DMS79 (cell line): ENCODE data around the gene ADTRP.

Experiments used
- DNase-seq: peaks from one replicate; lab custom pipeline; 2025; lab: John Stamatoyannopoulos, UW

The ADTRP gene

GRCh38 chr6:11722805-11723631 lies 55.6 kb downstream of the ADTRP start:
- DNase-seq, result no peak

- no peak for DNase-seq
These were observed 56.4 kb downstream of the ADTRP start for GRCh38 chr6:11722220-11722619.

DNA sequence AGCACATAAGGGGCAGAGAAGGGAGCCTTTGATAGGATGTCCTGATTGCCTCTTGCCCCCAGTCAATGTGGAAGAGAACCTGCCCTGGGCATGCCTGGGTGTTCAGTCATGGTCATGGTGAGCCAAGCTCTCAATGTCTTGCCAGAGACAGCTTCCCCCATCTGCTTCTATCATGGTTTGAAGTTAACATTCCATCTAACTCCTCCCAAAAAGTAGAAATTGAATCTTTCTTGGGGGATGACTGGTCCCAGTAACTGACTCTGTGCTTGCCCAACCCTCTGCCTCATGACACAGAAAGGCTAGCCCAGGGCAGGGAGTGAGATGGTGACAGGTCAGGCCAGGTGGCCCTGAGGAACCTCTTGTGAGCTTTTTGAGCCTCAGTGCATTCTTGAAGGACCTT lies 60.1 kb downstream of the ADTRP start:
- DNase-seq, result no peak

DNA sequence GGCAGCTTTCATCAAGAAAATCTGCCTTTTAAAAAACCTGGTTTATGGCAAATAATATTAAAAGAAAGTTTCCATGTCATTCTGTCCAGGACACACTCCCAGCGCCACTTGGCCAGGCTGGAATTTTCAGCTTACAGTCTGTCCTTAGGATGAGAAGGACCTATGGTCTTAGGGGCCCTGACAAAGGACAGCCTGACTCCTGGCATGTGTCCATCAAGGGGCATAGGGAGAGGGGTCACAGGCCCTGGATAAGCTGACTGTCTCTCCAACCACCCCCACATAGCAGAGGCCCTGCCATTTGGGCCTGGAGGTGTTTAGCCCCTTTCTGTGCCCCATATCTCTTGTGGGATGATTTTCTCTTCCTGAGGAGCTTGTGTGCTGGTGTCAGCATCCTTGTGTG lies 60.6 kb downstream of the ADTRP start:
- DNase-seq, result no peak

DNA sequence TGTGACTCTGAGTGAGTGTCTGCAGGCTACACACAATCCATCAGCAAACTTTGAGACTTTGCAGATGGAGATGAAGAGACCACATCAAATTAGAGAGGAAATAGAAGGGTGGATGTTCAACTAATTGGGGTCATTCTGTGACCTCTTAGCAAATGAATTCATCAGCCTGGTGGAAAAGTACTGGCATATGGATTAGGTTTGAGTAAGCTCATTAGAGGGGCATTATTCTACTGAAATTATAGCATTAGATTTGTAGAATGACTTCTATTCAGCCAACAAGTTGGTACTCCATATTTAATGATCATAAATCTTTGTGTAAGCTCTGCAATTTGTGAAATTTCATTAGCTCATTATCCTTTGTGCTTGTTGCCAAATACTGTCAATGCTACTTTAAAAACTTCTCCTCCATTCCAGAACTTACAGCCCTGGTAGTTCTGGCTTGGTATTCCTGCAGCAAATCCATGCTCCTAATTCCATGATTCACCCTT lies 63.8 kb downstream of the ADTRP start:
- no peak for DNase-seq

- no peak for DNase-seq
These were observed 64.3 kb downstream of the ADTRP start for GRCh38 chr6:11714116-11714797.

DNA sequence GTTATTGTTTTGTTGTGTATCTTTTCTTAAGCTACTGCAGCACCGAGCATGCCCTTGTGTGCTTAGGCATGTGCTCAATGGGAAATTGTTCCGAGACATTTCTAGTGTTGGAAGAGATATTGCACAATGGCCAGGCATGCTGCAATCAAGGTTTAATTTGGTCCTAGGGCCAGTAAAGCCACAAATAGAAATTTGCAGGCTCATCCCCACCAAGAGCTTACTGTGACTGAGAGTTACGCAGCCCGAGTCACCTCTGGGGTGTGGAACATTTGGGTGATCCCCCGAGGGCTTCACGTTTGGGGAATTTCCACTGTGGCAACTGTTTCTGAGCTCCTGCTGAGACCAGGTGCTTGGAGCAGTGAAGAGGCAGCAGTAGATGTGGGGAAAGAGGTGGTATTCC lies 65.8 kb downstream of the ADTRP start:
- no peak for DNase-seq

DNA sequence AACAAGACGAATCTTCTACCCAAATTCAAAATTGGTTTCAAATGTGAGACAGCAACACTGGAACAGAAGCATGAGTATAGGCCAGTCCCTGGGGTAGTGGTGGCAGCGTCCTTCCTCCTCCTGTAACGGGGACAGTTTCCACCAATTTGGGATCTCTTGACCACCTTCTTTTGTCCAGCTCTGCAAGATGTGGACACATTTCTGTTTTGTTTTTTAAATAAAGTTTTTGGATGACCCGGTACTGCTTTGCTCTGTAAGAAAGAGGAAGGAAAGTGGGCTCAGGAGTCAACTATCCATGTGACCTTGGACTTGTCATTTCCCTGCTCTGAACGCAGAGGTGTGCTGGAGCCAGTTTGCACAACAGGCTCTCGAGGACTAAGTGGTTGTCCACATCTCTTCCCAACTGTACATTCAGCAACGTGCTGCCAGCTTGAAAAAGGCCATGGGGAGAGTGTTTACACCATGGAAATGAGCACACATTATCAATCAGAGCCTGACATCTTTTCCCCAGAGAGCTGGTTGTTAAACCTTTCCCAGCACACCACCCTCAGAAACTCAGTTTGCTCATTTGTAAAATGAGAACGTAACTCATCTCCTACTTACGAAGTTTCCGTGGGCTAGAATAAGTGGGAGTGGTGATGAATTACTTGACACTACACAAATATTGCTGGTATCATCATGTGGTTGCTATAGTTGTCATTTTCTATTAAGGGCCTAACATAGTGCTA lies 66.5 kb downstream of the ADTRP start:
- DNase-seq, result no peak

- no peak for DNase-seq
These were observed 67.3 kb downstream of the ADTRP start for GRCh38 chr6:11711003-11711983.

GRCh38 chr6:11710311-11710761 lies 68.3 kb downstream of the ADTRP start:
- no peak for DNase-seq

- no peak for DNase-seq
These were observed 72.4 kb downstream of the ADTRP start for GRCh38 chr6:11706171-11706570.

GRCh38 chr6:11705483-11705882 lies 73.1 kb downstream of the ADTRP start:
- no peak for DNase-seq

DNA sequence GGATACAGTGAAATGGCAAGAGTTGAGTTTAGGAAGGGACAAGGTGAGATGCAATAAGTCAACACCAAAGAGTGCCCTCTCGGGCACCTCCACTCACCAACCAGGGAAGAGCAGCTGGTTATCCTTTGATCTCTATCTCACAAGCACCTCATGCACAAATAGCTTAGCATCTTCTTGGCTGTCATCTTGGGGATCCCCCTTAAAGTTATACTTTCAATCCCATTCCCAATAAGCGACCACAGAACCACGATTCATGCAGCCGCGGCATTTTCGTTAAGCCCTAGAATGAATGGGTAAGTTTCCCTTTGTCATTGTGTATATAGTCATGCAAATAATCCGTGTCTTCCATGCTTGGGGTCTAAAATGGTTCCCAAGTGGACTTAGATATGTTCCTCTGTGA lies 73.5 kb downstream of the ADTRP start:
- DNase-seq, result no peak

DNA sequence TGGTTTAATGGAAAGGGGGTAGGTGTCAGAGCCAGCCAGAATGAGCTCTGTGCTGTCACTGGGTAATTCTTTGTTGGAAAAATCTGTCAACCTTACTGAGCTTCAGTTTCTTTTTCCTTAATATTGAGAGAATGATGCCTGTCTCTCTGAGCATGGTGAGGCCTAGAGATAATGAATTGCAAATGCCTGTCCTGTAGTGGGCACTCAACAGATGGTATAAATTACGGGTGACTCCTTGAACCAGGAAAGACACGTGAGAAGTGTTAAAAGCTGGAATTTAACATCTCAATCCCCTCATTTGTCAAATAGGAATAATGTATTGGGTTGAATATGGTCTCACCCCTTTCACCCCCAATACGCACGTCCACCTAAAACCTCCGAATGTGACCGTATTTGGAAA lies 74.9 kb downstream of the ADTRP start:
- no peak for DNase-seq

DNA sequence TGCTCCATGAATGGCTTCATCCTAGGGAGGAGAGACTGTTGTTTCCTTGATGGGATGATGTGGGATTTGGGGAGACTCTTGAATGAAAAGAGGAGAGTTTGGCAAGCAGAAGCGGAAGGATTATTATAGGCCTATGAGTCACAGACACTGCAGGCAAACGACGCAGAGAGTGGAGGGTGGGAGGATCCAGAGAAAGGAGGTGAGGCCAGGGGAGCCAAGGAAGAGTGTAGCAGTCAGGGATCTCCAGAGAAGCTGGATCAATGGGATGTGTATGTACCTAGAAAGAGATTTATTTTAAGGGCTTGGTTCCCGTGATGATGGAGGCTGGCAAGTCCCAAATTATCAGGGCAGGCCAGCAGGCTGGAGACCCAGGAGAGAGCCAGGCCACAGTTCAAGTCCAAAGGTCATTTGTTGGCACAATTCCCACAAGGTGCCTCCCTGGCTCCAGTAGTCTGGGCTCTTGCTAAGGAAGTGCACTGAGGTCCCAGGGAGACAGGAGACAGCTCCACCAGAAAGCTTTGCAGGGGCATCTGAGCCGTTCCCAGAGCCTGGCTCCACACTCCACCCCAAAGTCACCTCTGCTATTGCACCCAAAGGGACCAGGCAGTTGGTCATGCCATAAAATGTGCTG lies 76.0 kb downstream of the ADTRP start:
- no peak for DNase-seq

- no peak for DNase-seq
These were observed 76.5 kb downstream of the ADTRP start for GRCh38 chr6:11702089-11702488.

DNA sequence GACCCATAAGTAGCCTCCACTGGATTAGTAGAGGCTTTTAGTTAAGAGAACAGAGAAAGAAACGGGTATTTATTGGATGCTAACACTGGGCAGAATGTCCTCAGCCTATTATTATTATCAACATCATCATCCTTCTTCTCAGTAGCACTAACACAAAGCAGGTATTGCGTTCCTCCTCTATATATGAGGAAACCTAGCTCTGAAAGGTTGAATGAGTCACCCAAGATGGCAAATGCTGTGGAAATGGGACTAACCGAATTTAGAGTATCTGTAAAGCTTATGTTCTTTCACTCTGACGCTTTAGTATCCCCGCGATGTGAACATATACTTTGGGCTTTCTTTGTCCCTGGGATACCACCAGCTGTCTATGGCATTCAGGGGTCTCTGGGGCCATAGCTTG lies 77.0 kb downstream of the ADTRP start:
- DNase-seq, result no peak

- no peak for DNase-seq
These were observed 78.4 kb downstream of the ADTRP start for GRCh38 chr6:11700118-11700718.

- no peak for DNase-seq
These were observed 79.0 kb downstream of the ADTRP start for GRCh38 chr6:11699576-11699975.
